ENCODE results near the gene CTTNBP2NL. TPM values are rescaled to one million over a fixed set of nuclear protein-coding genes. Genes with fewer than 3 reads are reported as not detected.
"Not testable (repeated sequence)": the region's sequence is repeated elsewhere in the genome, so short reads cannot be mapped to it uniquely, and the experiment has no call there.

Gene CTTNBP2NL
- total and polyA plus RNA-seq, 2 experiments from 2014 or later, result 10.2 to 16.4 TPM

DNA sequence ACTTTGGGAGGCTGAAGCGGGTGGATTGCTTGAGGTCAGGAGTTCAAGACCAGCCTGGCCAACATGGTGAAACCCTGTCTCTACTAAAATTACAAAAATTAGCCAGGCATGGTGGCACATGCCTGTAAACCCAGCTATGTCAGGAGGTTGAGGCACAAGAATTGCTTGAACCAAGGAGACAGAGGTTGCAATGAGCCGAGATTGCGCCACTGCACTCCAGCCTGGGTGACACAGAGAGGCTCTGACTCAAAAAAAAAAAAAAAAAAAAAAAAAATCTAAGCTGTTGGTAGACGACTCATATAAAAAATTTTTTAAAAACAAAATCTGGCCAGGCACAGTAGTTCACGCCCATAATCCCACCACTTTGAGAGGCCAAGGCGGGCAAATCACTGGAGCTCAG lies 91.7 kb downstream of the CTTNBP2NL start:
- whole genome bisulfite sequencing (ENCODE audit: low lambda C conversion rate, missing lambda C conversion rate), result 98% methylated on average over 6 of the region's 6 CpGs
- H3K36me3 ChIP-seq (replicated peaks; ENCODE audit: insufficient read depth, low read depth); H3K4me2 ChIP-seq; DNase-seq (ENCODE audit: low spot score); H3K79me2 ChIP-seq; H3K4me3 ChIP-seq; H3K9me3 ChIP-seq (ENCODE audit: low read depth); H4K20me1 ChIP-seq (ENCODE audit: insufficient read depth, poor library complexity, severe bottlenecking); H2AFZ ChIP-seq; H3K9me2 ChIP-seq (replicated peaks; ENCODE audit: insufficient read depth); H3K4me1 ChIP-seq (ENCODE audit: insufficient read depth); H3K27ac ChIP-seq; H3K27me3 ChIP-seq: not testable (repeated sequence)

DNA sequence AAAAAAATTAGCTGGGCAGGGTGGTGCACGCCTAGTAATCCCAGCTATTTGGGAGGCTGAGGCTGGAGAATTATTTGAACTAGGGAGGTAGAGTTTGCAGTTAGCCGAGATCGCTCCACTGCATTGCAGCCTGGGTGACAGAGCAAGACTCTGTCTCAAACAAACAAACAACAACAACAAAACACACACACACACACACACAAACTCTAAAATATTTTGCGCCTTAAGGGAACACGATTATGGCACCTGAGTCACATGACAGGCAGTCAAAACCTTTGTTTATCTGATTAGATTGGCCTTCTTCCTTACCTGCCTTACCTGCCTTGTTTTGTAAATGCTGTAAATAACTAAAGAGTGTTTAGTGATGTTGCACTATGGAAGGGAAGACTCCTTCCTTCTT lies 92.1 kb downstream of the CTTNBP2NL start:
- no peaks in the 10 kb centered on the region for H3K27me3 ChIP-seq
- H4K20me1 ChIP-seq (ENCODE audit: insufficient read depth, poor library complexity, severe bottlenecking), result no peaks in the 10 kb centered on the region
- no peaks in the 10 kb centered on the region for H3K4me1 ChIP-seq (ENCODE audit: insufficient read depth)
- H3K36me3 ChIP-seq (replicated peaks; ENCODE audit: insufficient read depth, low read depth), result no peaks in the 10 kb centered on the region
- no peak overlapping the region for H2AFZ ChIP-seq
- H3K27ac ChIP-seq, result no peak overlapping the region
- no peaks in the 10 kb centered on the region for H3K79me2 ChIP-seq
- H3K9me3 ChIP-seq (ENCODE audit: low read depth), result no peaks in the 10 kb centered on the region
- H3K4me2 ChIP-seq, result no peak overlapping the region
- no peaks in the 10 kb centered on the region for H3K9me2 ChIP-seq (replicated peaks; ENCODE audit: insufficient read depth)
- no peak overlapping the region for H3K4me3 ChIP-seq
- no peak for DNase-seq (ENCODE audit: low spot score)
- TF ChIP-seq EZH2phosphoT487 (IDR thresholded peaks at IDR 0.05; ENCODE audit: low read depth, severe bottlenecking, unreplicated experiment) (no peak), EZH2 (IDR thresholded peaks at IDR 0.05; ENCODE audit: borderline replicate concordance) (no peak)
- 94% methylated on average over 5 of the region's 5 CpGs for WGBS (ENCODE audit: low lambda C conversion rate, missing lambda C conversion rate)

DNA sequence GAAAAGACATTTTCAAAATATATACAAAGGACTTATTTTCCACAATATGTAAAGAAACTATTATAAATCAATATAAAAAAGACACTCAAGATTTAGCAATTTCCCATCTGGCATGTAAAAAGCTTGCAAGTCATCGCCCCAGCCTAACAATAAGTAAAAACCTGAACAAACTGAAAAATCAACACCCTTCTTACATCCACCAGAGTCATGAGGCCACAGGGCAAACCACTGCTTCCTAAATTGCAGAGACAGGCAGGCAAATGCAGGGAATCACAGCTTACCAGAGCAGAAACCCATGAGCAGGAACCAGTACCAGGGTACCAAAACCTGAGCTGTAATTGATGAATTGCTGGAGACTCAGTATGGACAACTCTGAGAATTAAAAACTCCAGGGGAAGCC lies 96.1 kb downstream of the CTTNBP2NL start:
- Histone ChIP-seq H3K9me3 (ENCODE audit: low read depth) (no peaks in the 10 kb centered on the region), H4K20me1 (ENCODE audit: insufficient read depth, poor library complexity, severe bottlenecking) (no peaks in the 10 kb centered on the region), H3K27ac (no peak overlapping the region), H3K9me2 (replicated peaks; ENCODE audit: insufficient read depth) (no peaks in the 10 kb centered on the region), H3K4me3 (no peak overlapping the region), H3K79me2 (no peaks in the 10 kb centered on the region), H3K27me3 (no peaks in the 10 kb centered on the region), H3K36me3 (replicated peaks; ENCODE audit: insufficient read depth, low read depth) (no peaks in the 10 kb centered on the region), H3K4me2 (no peak overlapping the region), H3K4me1 (ENCODE audit: insufficient read depth) (no peaks in the 10 kb centered on the region), H2AFZ (no peak overlapping the region)
- DNase-seq (ENCODE audit: low spot score), result no peak
- 94% methylated on average over 1 of the region's 1 CpG for WGBS (ENCODE audit: low lambda C conversion rate, missing lambda C conversion rate)
- TF ChIP-seq EZH2 (IDR thresholded peaks at IDR 0.05; ENCODE audit: borderline replicate concordance) (no peak), EZH2phosphoT487 (IDR thresholded peaks at IDR 0.05; ENCODE audit: low read depth, severe bottlenecking, unreplicated experiment) (no peak)
- TF ChIP-seq, protein P1, sequence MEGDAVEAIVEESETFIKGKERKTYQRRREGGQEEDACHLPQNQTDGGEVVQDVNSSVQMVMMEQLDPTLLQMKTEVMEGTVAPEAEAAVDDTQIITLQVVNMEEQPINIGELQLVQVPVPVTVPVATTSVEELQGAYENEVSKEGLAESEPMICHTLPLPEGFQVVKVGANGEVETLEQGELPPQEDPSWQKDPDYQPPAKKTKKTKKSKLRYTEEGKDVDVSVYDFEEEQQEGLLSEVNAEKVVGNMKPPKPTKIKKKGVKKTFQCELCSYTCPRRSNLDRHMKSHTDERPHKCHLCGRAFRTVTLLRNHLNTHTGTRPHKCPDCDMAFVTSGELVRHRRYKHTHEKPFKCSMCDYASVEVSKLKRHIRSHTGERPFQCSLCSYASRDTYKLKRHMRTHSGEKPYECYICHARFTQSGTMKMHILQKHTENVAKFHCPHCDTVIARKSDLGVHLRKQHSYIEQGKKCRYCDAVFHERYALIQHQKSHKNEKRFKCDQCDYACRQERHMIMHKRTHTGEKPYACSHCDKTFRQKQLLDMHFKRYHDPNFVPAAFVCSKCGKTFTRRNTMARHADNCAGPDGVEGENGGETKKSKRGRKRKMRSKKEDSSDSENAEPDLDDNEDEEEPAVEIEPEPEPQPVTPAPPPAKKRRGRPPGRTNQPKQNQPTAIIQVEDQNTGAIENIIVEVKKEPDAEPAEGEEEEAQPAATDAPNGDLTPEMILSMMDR (IDR thresholded peaks at IDR 0.05; ENCODE audit: poor library complexity), result no peak

DNA sequence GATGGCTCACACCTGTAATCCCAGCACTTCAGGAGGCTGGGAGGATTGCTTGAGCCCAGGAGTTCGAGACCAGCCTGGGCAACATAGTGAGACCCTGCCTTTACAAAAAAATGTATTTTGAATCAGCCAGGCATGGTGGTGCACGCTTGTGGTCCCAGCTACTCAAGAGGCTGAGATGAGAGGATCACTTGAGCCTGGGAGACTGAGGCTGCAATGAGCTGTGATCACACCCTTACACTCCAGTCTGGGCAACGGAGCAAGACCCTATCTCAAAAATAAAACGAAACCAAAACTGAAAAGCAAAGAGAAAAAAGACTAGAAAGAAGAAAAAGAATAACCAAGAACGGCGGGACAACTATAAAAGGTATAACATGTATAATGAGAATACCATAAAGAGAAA lies 97.3 kb downstream of the CTTNBP2NL start:
- 97% methylated on average over 6 of the region's 6 CpGs for WGBS (ENCODE audit: low lambda C conversion rate, missing lambda C conversion rate)
- H3K9me2 ChIP-seq (replicated peaks; ENCODE audit: insufficient read depth), result no peaks in the 10 kb centered on the region
- H3K27ac ChIP-seq, result no peak overlapping the region
- no peaks in the 10 kb centered on the region for H3K36me3 ChIP-seq (replicated peaks; ENCODE audit: insufficient read depth, low read depth)
- no peaks in the 10 kb centered on the region for H4K20me1 ChIP-seq (ENCODE audit: insufficient read depth, poor library complexity, severe bottlenecking)
- no peaks in the 10 kb centered on the region for H3K9me3 ChIP-seq (ENCODE audit: low read depth)
- no peaks in the 10 kb centered on the region for H3K4me1 ChIP-seq (ENCODE audit: insufficient read depth)
- TF ChIP-seq EZH2phosphoT487 (IDR thresholded peaks at IDR 0.05; ENCODE audit: low read depth, severe bottlenecking, unreplicated experiment), result no peak
- TF ChIP-seq EZH2 (IDR thresholded peaks at IDR 0.05; ENCODE audit: borderline replicate concordance), result no peak
- TF ChIP-seq, protein P1 (IDR thresholded peaks at IDR 0.05; ENCODE audit: poor library complexity), result no peak
- H3K27me3 ChIP-seq, result no peaks in the 10 kb centered on the region
- no peak for DNase-seq (ENCODE audit: low spot score)
- H2AFZ ChIP-seq, result no peak overlapping the region
- no peak overlapping the region for H3K4me2 ChIP-seq
- no peaks in the 10 kb centered on the region for H3K79me2 ChIP-seq
- H3K4me3 ChIP-seq, result no peak overlapping the region
